ENCODE data around the gene CAPZB. TPM values are rescaled to one million over a fixed set of nuclear protein-coding genes. Genes with fewer than 3 reads are reported as not detected.
A peak's percentile ranks its signal among the peaks of the same experiment; 100 is the strongest.

CAPZB gene
- total RNA-seq, 1 donor from 2014 or later: 102 TPM

DNA sequence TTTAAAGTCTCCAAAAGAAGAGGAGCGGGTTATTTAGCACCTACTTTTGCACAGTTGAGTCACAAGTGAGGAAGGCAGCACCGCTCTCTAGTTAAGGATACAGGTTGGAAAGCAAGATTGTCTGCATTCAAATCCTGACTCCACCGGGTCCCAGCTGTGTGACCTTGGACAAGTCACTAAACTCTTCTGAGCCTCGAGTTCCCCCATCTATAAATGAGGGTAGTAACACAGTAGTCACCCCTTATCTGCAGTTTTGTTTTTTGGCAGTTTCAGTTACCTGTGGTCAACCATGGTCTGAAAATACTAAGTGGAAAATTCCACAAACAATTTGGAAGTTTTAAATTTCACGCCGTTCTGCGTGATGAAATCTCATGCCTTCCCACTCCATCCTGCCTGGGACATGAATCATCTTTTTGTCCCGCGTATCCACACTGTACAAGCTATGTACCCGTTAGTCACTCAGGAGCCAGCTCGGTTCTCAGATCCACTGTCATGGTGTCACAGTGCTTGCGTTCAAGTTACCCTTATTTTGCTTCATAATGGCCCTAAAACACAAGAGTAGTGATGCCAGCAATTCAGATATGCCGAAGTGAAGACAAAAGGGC, 49.4 kb downstream of the CAPZB start:
- peaks cover 42 to 80% of the 10 kb centered on the region in 2 donors for H3K4me1 ChIP-seq

GRCh38 chr1:19435181-19435580, 50.2 kb downstream of the CAPZB start:
- H3K4me1 ChIP-seq: peaks cover 44 to 80% of the 10 kb centered on the region in 2 donors
- peak overlapping the region; percentile 84 to 91 for H3K27ac ChIP-seq
- TF ChIP-seq, protein P1, sequence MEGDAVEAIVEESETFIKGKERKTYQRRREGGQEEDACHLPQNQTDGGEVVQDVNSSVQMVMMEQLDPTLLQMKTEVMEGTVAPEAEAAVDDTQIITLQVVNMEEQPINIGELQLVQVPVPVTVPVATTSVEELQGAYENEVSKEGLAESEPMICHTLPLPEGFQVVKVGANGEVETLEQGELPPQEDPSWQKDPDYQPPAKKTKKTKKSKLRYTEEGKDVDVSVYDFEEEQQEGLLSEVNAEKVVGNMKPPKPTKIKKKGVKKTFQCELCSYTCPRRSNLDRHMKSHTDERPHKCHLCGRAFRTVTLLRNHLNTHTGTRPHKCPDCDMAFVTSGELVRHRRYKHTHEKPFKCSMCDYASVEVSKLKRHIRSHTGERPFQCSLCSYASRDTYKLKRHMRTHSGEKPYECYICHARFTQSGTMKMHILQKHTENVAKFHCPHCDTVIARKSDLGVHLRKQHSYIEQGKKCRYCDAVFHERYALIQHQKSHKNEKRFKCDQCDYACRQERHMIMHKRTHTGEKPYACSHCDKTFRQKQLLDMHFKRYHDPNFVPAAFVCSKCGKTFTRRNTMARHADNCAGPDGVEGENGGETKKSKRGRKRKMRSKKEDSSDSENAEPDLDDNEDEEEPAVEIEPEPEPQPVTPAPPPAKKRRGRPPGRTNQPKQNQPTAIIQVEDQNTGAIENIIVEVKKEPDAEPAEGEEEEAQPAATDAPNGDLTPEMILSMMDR (IDR thresholded peaks at IDR 0.05): no peak
- no peaks in the 10 kb centered on the region for H3K36me3 ChIP-seq
- peak overlapping the region in 1 of 2 donors; percentile 35 for H3K4me3 ChIP-seq
- intact Hi-C loops (cut with DNase I): no loop called here
- no peak for DNase-seq (ENCODE audit: low spot score in 2 of 2)
- H3K27me3 ChIP-seq: no peaks in the 10 kb centered on the region
- no peaks in the 10 kb centered on the region for H3K9me3 ChIP-seq

More for the DNA sequence above, 49.4 kb downstream of the CAPZB start:
- intact Hi-C loops (cut with DNase I): loop anchor here (2.0 kb wide), 2 partner anchors 15 to 35 kb away; no protein-coding TSS in a partner anchor
- Histone ChIP-seq H3K27me3 (no peaks in the 10 kb centered on the region), H3K36me3 (no peaks in the 10 kb centered on the region), H3K9me3 (no peaks in the 10 kb centered on the region), H3K4me3 (peak overlapping the region in 1 of 2 donors; percentile 35), H3K27ac (peak overlapping the region; percentile 84 to 91)
- TF ChIP-seq, protein P1 (IDR thresholded peaks at IDR 0.05): no peak
- no peak for DNase-seq (ENCODE audit: low spot score in 2 of 2)

GRCh38 chr1:19433719-19433998, 51.7 kb downstream of the CAPZB start:
- DNase-seq (ENCODE audit: low spot score in 2 of 2): no peak
- H3K27me3 ChIP-seq: no peaks in the 10 kb centered on the region
- no peak overlapping the region for H3K4me3 ChIP-seq
- peak overlapping the region; percentile 84 to 91 for H3K27ac ChIP-seq
- intact Hi-C loops (cut with DNase I): no loop called here
- no peaks in the 10 kb centered on the region for H3K9me3 ChIP-seq
- peaks cover 44 to 80% of the 10 kb centered on the region in 2 donors for H3K4me1 ChIP-seq
- H3K36me3 ChIP-seq: no peaks in the 10 kb centered on the region
- TF ChIP-seq, protein P1 (IDR thresholded peaks at IDR 0.05): no peak

GRCh38 chr1:19432943-19433718, 52.2 kb downstream of the CAPZB start:
- H3K4me1 ChIP-seq: peaks cover 39 to 79% of the 10 kb centered on the region in 2 donors
- DNase-seq (ENCODE audit: low spot score in 2 of 2): no peak
- H3K27me3 ChIP-seq: no peaks in the 10 kb centered on the region
- H3K36me3 ChIP-seq: no peaks in the 10 kb centered on the region
- no peak overlapping the region for H3K4me3 ChIP-seq
- TF ChIP-seq, protein P1 (IDR thresholded peaks at IDR 0.05): no peak
- H3K27ac ChIP-seq: peak overlapping the region; percentile 84 to 91
- intact Hi-C loops (cut with DNase I): no loop called here
- no peaks in the 10 kb centered on the region for H3K9me3 ChIP-seq

- H3K27me3 ChIP-seq: no peaks in the 10 kb centered on the region
- peak overlapping the region in 1 of 2 donors; percentile 22 for H3K4me3 ChIP-seq
- TF ChIP-seq, protein P1 (IDR thresholded peaks at IDR 0.05): no peak
- peaks cover 44 to 80% of the 10 kb centered on the region in 2 donors for H3K4me1 ChIP-seq
- DNase-seq (ENCODE audit: low spot score in 2 of 2): no peak
- intact Hi-C loops (cut with DNase I): no loop called here
- peak overlapping the region; percentile 62 to 80 for H3K27ac ChIP-seq
- no peaks in the 10 kb centered on the region for H3K36me3 ChIP-seq
- no peaks in the 10 kb centered on the region for H3K9me3 ChIP-seq
Measured at GRCh38 chr1:19430121-19431068, 54.9 kb downstream of the CAPZB start.
